Stimulated activated CD8-positive, alpha-beta memory T cell treated with anti-CD3 and anti-CD28 coated beads, Interleukin-2, amount 100 ng/mL, for 48 hours (primary cell): ENCODE measurements around the gene ACAA2.

Experiments used
- DNase-seq, 2 donors: peaks; one replicate each; pipeline ENCODE4 v3.0.0-alpha.2; 2020; ENCODE audit warnings: low read depth in 2 of 2

Gene ACAA2

GRCh38 chr18:49767111-49768050 lies 46.0 kb downstream of the ACAA2 start:
- no peak for DNase-seq

GRCh38 chr18:49766646-49767045 lies 46.7 kb downstream of the ACAA2 start:
- no peak for DNase-seq

GRCh38 chr18:49764032-49764431 lies 49.3 kb downstream of the ACAA2 start:
- DNase-seq: no peak

GRCh38 chr18:49763590-49763989 lies 49.7 kb downstream of the ACAA2 start:
- DNase-seq: no peak

GRCh38 chr18:49762191-49763077 lies 50.9 kb downstream of the ACAA2 start:
- no peak for DNase-seq

- DNase-seq: no peak
Observed at GRCh38 chr18:49761771-49762170, 51.6 kb downstream of the ACAA2 start.

- no peak for DNase-seq
Observed at GRCh38 chr18:49758263-49758610, 55.1 kb downstream of the ACAA2 start.

- DNase-seq: no peak
Observed at GRCh38 chr18:49757513-49758262, 55.6 kb downstream of the ACAA2 start.

- no peak for DNase-seq
Observed at GRCh38 chr18:49756671-49757362, 56.5 kb downstream of the ACAA2 start.

GRCh38 chr18:49756135-49756534 lies 57.2 kb downstream of the ACAA2 start:
- DNase-seq: no peak

- DNase-seq: no peak
Observed at GRCh38 chr18:49755489-49755888, 57.8 kb downstream of the ACAA2 start.

- no peak for DNase-seq
Observed at GRCh38 chr18:49754866-49755265, 58.5 kb downstream of the ACAA2 start.

- no peak for DNase-seq
Observed at GRCh38 chr18:49753643-49754042, 59.7 kb downstream of the ACAA2 start.

- no peak for DNase-seq
Observed at GRCh38 chr18:49752095-49752457, 61.3 kb downstream of the ACAA2 start.

GRCh38 chr18:49751427-49752094 lies 61.8 kb downstream of the ACAA2 start:
- no peak for DNase-seq

GRCh38 chr18:49749563-49749962 lies 63.8 kb downstream of the ACAA2 start:
- no peak for DNase-seq

GRCh38 chr18:49747876-49748275 lies 65.5 kb downstream of the ACAA2 start:
- DNase-seq: no peak

GRCh38 chr18:49745045-49746014 lies 68.0 kb downstream of the ACAA2 start:
- DNase-seq: no peak

- no peak for DNase-seq
Observed at GRCh38 chr18:49744376-49745008, 68.8 kb downstream of the ACAA2 start.
